ENCODE results near the gene ZNF383.
"Not testable (repeated sequence)": the region's sequence is repeated elsewhere in the genome, so short reads cannot be mapped to it uniquely, and the experiment has no call there.

The ZNF383 gene

GRCh38 chr19:37217775-37218591 is at the start of gene ZNF383:
Gene ZNF383, plus strand, starts transcription at chr19:37218214. Its CDS starts 12,240 bp downstream, at chr19:37230454.
- DNase-seq (ENCODE audit: low read depth), result peak; percentile 91

GRCh38 chr19:37172368-37173366 is 45.3 kb upstream of the ZNF383 start, which contains the start of gene ZNF585A:
Gene ZNF585A, minus strand, starts transcription at chr19:37172695. Its CDS starts 2,785 bp downstream, at chr19:37169910.
- peak; percentile 98 for DNase-seq (ENCODE audit: low read depth)

GRCh38 chr19:37186071-37186470 is 31.9 kb upstream of the ZNF383 start:
- DNase-seq (ENCODE audit: low read depth), result not testable (repeated sequence)

- not testable (repeated sequence) for DNase-seq (ENCODE audit: low read depth)
These were observed 22.8 kb upstream of the ZNF383 start for GRCh38 chr19:37195248-37195647.

- DNase-seq (ENCODE audit: low read depth), result not testable (repeated sequence)
These were observed 20.9 kb upstream of the ZNF383 start for GRCh38 chr19:37197115-37197514.

GRCh38 chr19:37197768-37198167 is 20.2 kb upstream of the ZNF383 start:
- DNase-seq (ENCODE audit: low read depth), result no peak

GRCh38 chr19:37217480-37217774 is 587 bp upstream of the ZNF383 start:
- DNase-seq (ENCODE audit: low read depth), result no peak

- peak; percentile 67 for DNase-seq (ENCODE audit: low read depth)
These were observed 550 bp downstream of the ZNF383 start for GRCh38 chr19:37218592-37218935.

- no peak for DNase-seq (ENCODE audit: low read depth)
These were observed 2.4 kb downstream of the ZNF383 start for GRCh38 chr19:37220383-37220782.

- peak; percentile 51 for DNase-seq (ENCODE audit: low read depth)
These were observed 3.1 kb downstream of the ZNF383 start for GRCh38 chr19:37221136-37221535.

GRCh38 chr19:37226248-37226647 is 8.2 kb downstream of the ZNF383 start:
- DNase-seq (ENCODE audit: low read depth), result no peak

- DNase-seq (ENCODE audit: low read depth), result no peak
These were observed 10.0 kb downstream of the ZNF383 start for GRCh38 chr19:37227996-37228395.

GRCh38 chr19:37243206-37243632 is 25.2 kb downstream of the ZNF383 start:
- DNase-seq (ENCODE audit: low read depth), result no peak

GRCh38 chr19:37251308-37252229 is 33.6 kb downstream of the ZNF383 start:
- peak; percentile 100 for DNase-seq (ENCODE audit: low read depth)

- DNase-seq (ENCODE audit: low read depth), result not testable (repeated sequence)
These were observed 45.0 kb downstream of the ZNF383 start for GRCh38 chr19:37263028-37263427.

- not testable (repeated sequence) for DNase-seq (ENCODE audit: low read depth)
These were observed 49.0 kb downstream of the ZNF383 start for GRCh38 chr19:37267005-37267404.

GRCh38 chr19:37267755-37268154 is 49.7 kb downstream of the ZNF383 start:
- not testable (repeated sequence) for DNase-seq (ENCODE audit: low read depth)

- not testable (repeated sequence) for DNase-seq (ENCODE audit: low read depth)
These were observed 62.6 kb downstream of the ZNF383 start for GRCh38 chr19:37280656-37281055.

- DNase-seq (ENCODE audit: low read depth), result not testable (repeated sequence)
These were observed 66.0 kb downstream of the ZNF383 start for GRCh38 chr19:37284020-37284419.

- DNase-seq (ENCODE audit: low read depth), result not testable (repeated sequence)
These were observed 71.2 kb downstream of the ZNF383 start for GRCh38 chr19:37289229-37289628.

All from iris pigment epithelial cell (primary cell).